HepG2 (cell line): ENCODE results near the gene AKAP6.

Experiments used
- SIN3A ChIP-seq: IDR thresholded peaks from 2 replicates; pipeline ENCODE4 v1.6.1; 2011; ENCODE audit warnings: low read depth, mild to moderate bottlenecking, control low read depth, low read length, borderline replicate concordance
- ZFX ChIP-seq: sonication (generic); formaldehyde crosslinking; IDR thresholded peaks from 2 replicates; pipeline ENCODE4 v1.4.0; 2020; ENCODE audit warnings: mild to moderate bottlenecking, low read depth, missing genetic modification reagents, moderate library complexity
- TF ChIP-seq, protein P1 (sequence below): sonication (generic); formaldehyde crosslinking; IDR thresholded peaks from 2 replicates; pipeline ENCODE4 v1.5.0; 2020; ENCODE audit warnings: missing genetic modification reagents

DNA sequence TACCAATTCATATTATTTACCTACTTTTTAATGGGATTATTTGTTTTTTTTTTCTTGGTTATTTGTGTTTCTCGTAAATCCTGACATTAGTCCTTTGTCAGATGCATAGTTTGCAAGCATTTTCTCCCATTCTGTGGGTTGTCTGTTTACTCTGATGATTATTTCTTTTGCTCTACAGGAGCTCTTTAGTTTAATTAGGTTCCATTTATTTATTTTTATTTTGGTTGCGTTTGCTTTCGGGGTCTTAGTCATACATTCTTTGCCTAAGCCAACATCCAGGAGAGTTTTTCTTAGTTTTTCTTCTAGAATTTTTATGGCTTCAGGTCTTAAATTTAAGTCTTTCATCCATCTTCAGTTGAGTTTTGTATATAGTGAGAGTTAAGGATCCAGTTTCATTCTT, 289.9 kb downstream of the AKAP6 start:
- TF ChIP-seq SIN3A (no peak), ZFX (CRISPR knock-in tag) (no peak)
- TF ChIP-seq, protein P1, sequence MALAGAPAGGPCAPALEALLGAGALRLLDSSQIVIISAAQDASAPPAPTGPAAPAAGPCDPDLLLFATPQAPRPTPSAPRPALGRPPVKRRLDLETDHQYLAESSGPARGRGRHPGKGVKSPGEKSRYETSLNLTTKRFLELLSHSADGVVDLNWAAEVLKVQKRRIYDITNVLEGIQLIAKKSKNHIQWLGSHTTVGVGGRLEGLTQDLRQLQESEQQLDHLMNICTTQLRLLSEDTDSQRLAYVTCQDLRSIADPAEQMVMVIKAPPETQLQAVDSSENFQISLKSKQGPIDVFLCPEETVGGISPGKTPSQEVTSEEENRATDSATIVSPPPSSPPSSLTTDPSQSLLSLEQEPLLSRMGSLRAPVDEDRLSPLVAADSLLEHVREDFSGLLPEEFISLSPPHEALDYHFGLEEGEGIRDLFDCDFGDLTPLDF (CRISPR knock-in tag) = no peak
